H1 (cell line): ENCODE results near the gene FOXL1. TPM values are rescaled to one million over a fixed set of nuclear protein-coding genes. Genes with fewer than 3 reads are reported as not detected.

Source experiments
- CTCF ChIA-PET: fragments of 300-600 bp; sonication (Branson Sonifier 250); formaldehyde crosslinking; loops from one replicate; lab custom pipeline; 2021; ENCODE audit not compliant: partially characterized antibody; lab: Charles Lee
- POLR2A ChIA-PET: fragments of 300-600 bp; sonication (Branson Sonifier 250); formaldehyde crosslinking; loops from one replicate; lab custom pipeline; 2021; ENCODE audit warnings: inconsistent platforms; ENCODE audit not compliant: partially characterized antibody; lab: Charles Lee
- DNase-seq, 2 experiments: peaks; one replicate each; pipeline versions ENCODE4 v3.0.0 to v3.0.0-alpha.2; 2010 to 2022; ENCODE audit warnings: low spot score in 2 of 2, low read depth in 1 of 2, mixed read lengths in 1 of 2
- FAIRE-seq: peaks from 2 replicates; lab custom pipeline; 2011; peaks lifted over from hg19 to GRCh38; lab: Jason Lieb, UNC
- H2AFZ ChIP-seq: 2 replicates; pipeline ENCODE4 v1.8.1; 2012; ENCODE audit warnings: low read length, inconsistent platforms
- H2AK5ac ChIP-seq: 2 replicates; pipeline ENCODE4 v1.6.1; 2013; ENCODE audit warnings: low read depth, low read length
- H2BK120ac ChIP-seq: replicated peaks from 2 replicates; pipeline ENCODE3; 2013; ENCODE audit warnings: low read depth, low read length, inconsistent platforms
- H2BK12ac ChIP-seq: 2 replicates; pipeline ENCODE4 v1.6.1; 2013; ENCODE audit warnings: low read depth, low read length
- H2BK15ac ChIP-seq: 2 replicates; pipeline ENCODE4 v1.6.1; 2013; ENCODE audit warnings: low read length
- H2BK20ac ChIP-seq: 2 replicates; pipeline ENCODE4 v1.6.1; 2013; ENCODE audit warnings: low read length
- H2BK5ac ChIP-seq: 2 replicates; pipeline ENCODE4 v1.6.1; 2013; ENCODE audit warnings: low read depth, low read length
- H3K14ac ChIP-seq: 2 replicates; pipeline ENCODE4 v1.6.1; 2013; ENCODE audit warnings: inconsistent platforms; ENCODE audit not compliant: insufficient read length
- H3K18ac ChIP-seq: 2 replicates; pipeline ENCODE4 v1.6.1; 2013; ENCODE audit warnings: low read length; ENCODE audit errors: extremely low read depth
- H3K23ac ChIP-seq: 2 replicates; pipeline ENCODE4 v1.6.1; 2013; ENCODE audit warnings: inconsistent platforms; ENCODE audit not compliant: insufficient read length
- H3K23me2 ChIP-seq: 2 replicates; pipeline ENCODE4 v1.6.1; 2013; ENCODE audit warnings: low read depth, low read length
- H3K27ac ChIP-seq: 2 replicates; pipeline ENCODE4 v1.6.1; 2011; ENCODE audit warnings: low read depth, low read length, inconsistent platforms
- H3K27me3 ChIP-seq, 4 experiments: replicated peaks in 1 of 4; 1 replicate in 1 of 4; 2 replicates in 3 of 4; pipeline versions ENCODE4 v1.6.1 to v1.8.1; 2011 to 2013; ENCODE audit warnings: low read length in 3 of 4, mild to moderate bottlenecking in 3 of 4, inconsistent platforms in 2 of 4, mixed read lengths in 2 of 4, moderate library complexity in 1 of 4; ENCODE audit not compliant: control insufficient read depth in 3 of 4, insufficient read depth in 3 of 4; ENCODE audit errors: extremely low read depth in 1 of 4
- H3K36me3 ChIP-seq, 4 experiments: 2 replicates each; pipeline versions ENCODE4 v1.6.1 to v1.8.1; 2011 to 2013; ENCODE audit warnings: mild to moderate bottlenecking in 4 of 4, low read length in 3 of 4, moderate library complexity in 2 of 4, control low read depth in 1 of 4, inconsistent platforms in 1 of 4; ENCODE audit not compliant: insufficient read depth in 4 of 4, control insufficient read depth in 2 of 4
- H3K4ac ChIP-seq: replicated peaks from 2 replicates; pipeline ENCODE3; 2013; ENCODE audit warnings: low read length, low read depth, mixed read lengths, inconsistent platforms; ENCODE audit not compliant: insufficient read length
- H3K4me1 ChIP-seq, 4 experiments: replicated peaks in 1 of 4; 1 replicate in 1 of 4; 2 replicates in 3 of 4; pipeline versions ENCODE4 v1.6.1 to v1.8.1; 2011 to 2013; ENCODE audit warnings: low read length in 3 of 4, inconsistent platforms in 2 of 4, mixed read lengths in 1 of 4; ENCODE audit not compliant: insufficient read depth in 4 of 4, control insufficient read depth in 3 of 4
- H3K4me2 ChIP-seq, 2 experiments: 2 replicates each; pipeline versions ENCODE4 v1.6.1 to v1.8.1; 2011 to 2013; ENCODE audit warnings: low read depth in 2 of 2, low read length in 2 of 2, control low read depth in 1 of 2, inconsistent platforms in 1 of 2, mild to moderate bottlenecking in 1 of 2; ENCODE audit not compliant: insufficient read depth in 1 of 2
- H3K4me3 ChIP-seq, 4 experiments: fragments of 200-600, 300-600 bp in 1 of 4; sonication (generic), shearing (Covaris generic), sonication (Bioruptor Twin) in 1 of 4; 2 replicates each; pipeline versions ENCODE4 v1.5.1 to v1.8.1; 2011 to 2016; ENCODE audit warnings: low read length in 4 of 4, low read depth in 3 of 4, control low read depth in 2 of 4, inconsistent platforms in 2 of 4, mild to moderate bottlenecking in 2 of 4, mixed read lengths in 1 of 4, moderate library complexity in 1 of 4; ENCODE audit not compliant: insufficient read depth in 2 of 4; ENCODE audit errors: extremely low read depth in 1 of 4
- H3K56ac ChIP-seq: replicated peaks from 2 replicates; pipeline ENCODE3; 2013; ENCODE audit warnings: low read depth, mild to moderate bottlenecking, mixed read lengths, low read length, inconsistent platforms; ENCODE audit not compliant: insufficient read length
- H3K79me1 ChIP-seq: 2 replicates; pipeline ENCODE4 v1.6.1; 2013; ENCODE audit warnings: low read depth, low read length, control low read depth
- H3K79me2 ChIP-seq, 2 experiments: 2 replicates each; pipeline versions ENCODE4 v1.6.1 to v1.8.1; 2012 to 2013; ENCODE audit warnings: low read length in 2 of 2, mild to moderate bottlenecking in 2 of 2, inconsistent platforms in 1 of 2; ENCODE audit not compliant: insufficient read depth in 2 of 2, control insufficient read depth in 1 of 2
- H3K9ac ChIP-seq, 4 experiments: replicated peaks in 1 of 4; 1 replicate in 1 of 4; 2 replicates in 3 of 4; pipeline versions ENCODE4 v1.6.1 to v1.8.1; 2011 to 2013; ENCODE audit warnings: low read depth in 3 of 4, low read length in 3 of 4, control low read depth in 2 of 4, mild to moderate bottlenecking in 2 of 4, moderate library complexity in 2 of 4, inconsistent platforms in 1 of 4; ENCODE audit errors: extremely low read depth in 1 of 4
- H3K9me3 ChIP-seq, 2 experiments: 2 replicates each; pipeline versions ENCODE4 v1.6.1 to v1.8.1; 2012 to 2013; ENCODE audit warnings: mild to moderate bottlenecking in 2 of 2, moderate library complexity in 2 of 2, control low read depth in 1 of 2, inconsistent platforms in 1 of 2, low read depth in 1 of 2, low read length in 1 of 2, mixed read lengths in 1 of 2; ENCODE audit not compliant: insufficient read depth in 2 of 2
- H4K20me1 ChIP-seq, 2 experiments: replicated peaks in 1 of 2; 2 replicates each; pipeline versions ENCODE3 to v1.8.1; 2011 to 2013; ENCODE audit warnings: inconsistent platforms in 2 of 2, low read length in 2 of 2, mild to moderate bottlenecking in 1 of 2; ENCODE audit not compliant: insufficient read depth in 2 of 2, control insufficient read depth in 1 of 2
- H4K5ac ChIP-seq: 2 replicates; pipeline ENCODE4 v1.6.1; 2013; ENCODE audit warnings: low read length, low read depth, mixed read lengths, inconsistent platforms; ENCODE audit not compliant: insufficient read length
- H4K8ac ChIP-seq: 2 replicates; pipeline ENCODE4 v1.8.0; 2013; ENCODE audit warnings: mild to moderate bottlenecking, moderate library complexity, low read length, inconsistent platforms; ENCODE audit not compliant: insufficient read depth; ENCODE audit errors: extremely low read depth
- H4K91ac ChIP-seq: replicated peaks from 2 replicates; pipeline ENCODE3; 2013; ENCODE audit warnings: low read length, mixed read lengths, inconsistent platforms; ENCODE audit not compliant: insufficient read length
- BACH1 ChIP-seq: IDR thresholded peaks from 2 replicates; pipeline ENCODE4 v1.6.1; 2012; ENCODE audit warnings: low read length, improper control_type of control experiment
- BRCA1 ChIP-seq: IDR thresholded peaks from 2 replicates; pipeline ENCODE4 v1.6.1; 2012; ENCODE audit warnings: low read depth, low read length, improper control_type of control experiment
- CREB1 ChIP-seq: IDR thresholded peaks from 2 replicates; pipeline ENCODE4 v1.6.1; 2012; ENCODE audit warnings: inconsistent platforms
- E2F6 ChIP-seq: IDR thresholded peaks from 2 replicates; pipeline ENCODE4 v1.6.1; 2012; ENCODE audit warnings: inconsistent platforms
- GTF2F1 ChIP-seq: IDR thresholded peaks from 2 replicates; pipeline ENCODE4 v1.6.1; 2012; ENCODE audit warnings: low read depth, low read length, improper control_type of control experiment, borderline replicate concordance
- KDM5A ChIP-seq: fragments of 200-600 bp; IDR thresholded peaks from 2 replicates; pipeline ENCODE4 v1.7.1; 2012; ENCODE audit warnings: mild to moderate bottlenecking, low read length, inconsistent platforms, mixed read lengths
- SIN3A ChIP-seq, 2 experiments: IDR thresholded peaks in 1 of 2; conservative IDR thresholded peaks in 1 of 2; 2 replicates each; pipeline ENCODE4 v1.6.1; 2011 to 2012; ENCODE audit warnings: low read length in 2 of 2, improper control_type of control experiment in 1 of 2, low read depth in 1 of 2, mild to moderate bottlenecking in 1 of 2
- SIX5 ChIP-seq: IDR thresholded peaks from 2 replicates; pipeline ENCODE4 v1.6.1; 2011; ENCODE audit warnings: mild to moderate bottlenecking, low read depth, low read length
- TCF12 ChIP-seq: IDR thresholded peaks from 2 replicates; pipeline ENCODE4 v1.6.1; 2011; ENCODE audit warnings: low read depth, mild to moderate bottlenecking, low read length
- TEAD4 ChIP-seq: IDR thresholded peaks from 2 replicates; pipeline ENCODE4 v1.6.1; 2012; ENCODE audit warnings: low read depth, low read length, inconsistent platforms, mixed read lengths
- WGBS, 2 experiments: shearing (Covaris generic) in 1 of 2; methylation state at CpG; one replicate each; pipeline versions ENCODE4 v1.1.6 to v1.1.7; 2013 to 2015; ENCODE audit warnings: low lambda C conversion rate in 2 of 2, mixed read lengths in 2 of 2, inconsistent platforms in 1 of 2, low coverage in 1 of 2, missing lambda C conversion rate in 1 of 2; ENCODE audit not compliant: insufficient replicate concordance in 2 of 2, insufficient coverage in 1 of 2, insufficient read length in 1 of 2; ENCODE audit errors: extremely low coverage in 1 of 2, missing lambda C conversion rate in 1 of 2; 5-methylcytosine and 5-hydroxymethylcytosine counted together
- polyA plus RNA-seq, 7 experiments: library from polyadenylated mRNA; depleted of rRNA in 3 of 7; stranded (reverse) in 5 of 7; unstranded in 2 of 7; fragments of >200 nt in 5 of 7; fragments of 200-250 nt in 2 of 7; gene quantifications; 1 replicate in 5 of 7; 2 replicates in 1 of 7; 4 replicates in 1 of 7; pipeline versions ENCODE4 v1.2.1 to v1.2.3, GENCODE V29; 2011 to 2013; ENCODE audit warnings: missing spikeins in 2 of 7, mixed read lengths in 2 of 7
- total RNA-seq: library from RNA; stranded (reverse); fragmentation: NEBNext Ultra II Directional; extraction: Animal tissue kit (Norgen Biotek cat#: 25700); gene quantifications from 2 replicates; pipeline ENCODE4 v1.2.1, GENCODE V29; 2021

FOXL1 gene
- total and polyA plus RNA-seq, 2 of the 8 experiments (the other 6 are each of a cell fraction or from before 2014, with no cell fraction given) = 0.03 TPM; not detected in 1

DNA sequence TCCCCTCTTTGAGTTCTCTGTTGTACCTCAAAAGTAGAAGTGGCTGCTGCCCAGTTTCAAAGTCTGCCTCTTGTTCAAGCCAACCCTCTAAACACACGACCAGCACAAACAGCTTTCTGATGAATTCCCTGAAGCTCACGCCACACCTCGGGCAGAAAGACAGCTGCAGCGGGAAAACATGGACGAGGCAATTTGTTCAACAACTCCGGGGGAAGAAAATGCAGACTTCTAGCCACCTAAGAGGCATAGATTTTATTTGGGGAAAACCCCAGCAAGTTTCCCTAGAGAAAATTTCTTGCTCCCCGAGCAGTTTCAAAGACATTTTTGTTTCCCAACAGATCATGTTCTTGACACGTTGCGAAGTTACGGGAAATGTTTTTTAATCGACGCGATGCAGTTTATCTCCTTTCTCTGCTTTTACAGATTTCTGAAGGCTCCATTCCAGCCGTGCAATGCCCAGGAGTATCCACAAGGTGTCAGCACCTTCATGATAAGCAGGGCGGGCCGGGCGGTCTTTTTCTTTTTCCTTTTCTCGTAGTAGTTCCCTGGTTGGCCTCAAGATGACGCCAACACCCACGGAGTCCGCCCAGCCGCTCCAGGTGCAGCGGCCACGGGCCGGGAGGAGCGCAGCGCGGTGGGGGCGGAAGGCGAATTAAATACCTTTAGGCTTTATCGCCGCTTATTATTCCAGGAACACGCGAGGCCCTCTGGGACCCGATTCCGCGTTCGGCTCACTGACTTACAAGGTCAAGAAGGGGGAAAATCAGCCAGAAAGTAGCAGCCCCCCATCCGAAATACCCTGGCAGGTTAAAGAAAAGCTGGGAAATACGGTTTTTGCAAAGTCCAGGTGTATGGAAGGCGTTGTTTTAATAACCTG lies 14.6 kb upstream of the FOXL1 start:
- Histone ChIP-seq H2BK15ac (no peak overlapping the region), H2BK20ac (no peak overlapping the region), H3K18ac (no peak overlapping the region; the same call in 1 of the 2 replicates), H2AK5ac (no peak overlapping the region), H3K9me3 (no peaks in the 10 kb centered on the region; a peak in 1 of 4 replicates), H3K36me3 (peaks cover 0 to 10% (median 0%) of the 10 kb centered on the region in 4 experiments; a peak in 1 of 8 replicates), H3K4me3 (peak overlapping the region in 3 of 4 experiments; percentile 34 to 53 (median 43); a peak in 6 of 8 replicates), H3K23me2 (peaks cover 2% of the 10 kb centered on the region; the same call in 1 of the 2 replicates), H3K27me3 (peaks cover 39 to 56% (median 49%) of the 10 kb centered on the region in 4 experiments; a peak in 6 of 7 replicates), H3K14ac (no peak overlapping the region), H3K4me2 (peak overlapping the region; percentile 0 to 72), H4K20me1 (peaks cover 2 to 9% of the 10 kb centered on the region in 2 experiments), H4K8ac (no peak overlapping the region), H2BK5ac (no peak overlapping the region), H3K79me2 (no peaks in the 10 kb centered on the region), H4K91ac (no peak overlapping the region), H3K4me1 (peaks cover 3 to 16% (median 8%) of the 10 kb centered on the region in 4 experiments), H4K5ac (no peak overlapping the region), H3K4ac (no peak overlapping the region), H3K27ac (no peak overlapping the region), H2AFZ (peak overlapping the region; percentile 77), H2BK12ac (no peak overlapping the region), H3K56ac (no peak overlapping the region), H3K79me1 (no peaks in the 10 kb centered on the region), H3K9ac (no peak overlapping the region; a peak in 1 of 7 replicates), H3K23ac (no peak overlapping the region), H2BK120ac (no peak overlapping the region)
- DNase-seq (peak in 1 of 2 experiments; percentile 95), FAIRE-seq (peak; percentile 63)
- 5% methylated on average over 40 of the region's 41 CpGs; no CpG with 5 or more reads in 1 of the 2 experiments for WGBS, 2 experiments
- ChIA-PET POLR2A (interaction anchor here (0.9 kb wide), 1 partner anchor 499 kb away, joined by 3 read pairs; no protein-coding TSS in a partner anchor), CTCF (interaction anchor here (0.6 to 3.4 kb wide), 62 partner anchors 9 to 831 kb away, joined by 3 to 52 read pairs (median 4); partner anchors contain the start of genes FOXL1 and MTHFSD)
- TF ChIP-seq TCF12 = peak; percentile 89; the same call in 1 of the 2 replicates
- TF ChIP-seq BRCA1 = no peak
- peak in 1 of 2 experiments; percentile 13; a peak in 1 of 4 replicates for TF ChIP-seq SIN3A (conservative IDR thresholded peaks at IDR 0.05 in 1 of 2, IDR thresholded peaks at IDR 0.05 in 1 of 2; ENCODE audit: low read depth in 1 of 2, low read length in 2 of 2)
- peak; percentile 51; the same call in 1 of the 2 replicates for TF ChIP-seq CREB1
- no peak for TF ChIP-seq SIX5
- 0 out of 2 replicates have a peak, but pooled peaks have one; percentile 22 for TF ChIP-seq GTF2F1
- peak; percentile 47; the same call in 1 of the 2 replicates for TF ChIP-seq E2F6
- TF ChIP-seq KDM5A = peak; percentile 37; the same call in 1 of the 2 replicates
- TF ChIP-seq TEAD4 = 0 out of 2 replicates have a peak, but pooled peaks have one; percentile 3
- peak; percentile 55; the same call in 1 of the 2 replicates for TF ChIP-seq BACH1
